Measurements from ENCODE around the gene REL. TPM values are rescaled to one million over a fixed set of nuclear protein-coding genes. Genes with fewer than 3 reads are reported as not detected.

The REL gene
- total RNA-seq, 1 experiment from 2014 or later, result 6.2 TPM

DNA sequence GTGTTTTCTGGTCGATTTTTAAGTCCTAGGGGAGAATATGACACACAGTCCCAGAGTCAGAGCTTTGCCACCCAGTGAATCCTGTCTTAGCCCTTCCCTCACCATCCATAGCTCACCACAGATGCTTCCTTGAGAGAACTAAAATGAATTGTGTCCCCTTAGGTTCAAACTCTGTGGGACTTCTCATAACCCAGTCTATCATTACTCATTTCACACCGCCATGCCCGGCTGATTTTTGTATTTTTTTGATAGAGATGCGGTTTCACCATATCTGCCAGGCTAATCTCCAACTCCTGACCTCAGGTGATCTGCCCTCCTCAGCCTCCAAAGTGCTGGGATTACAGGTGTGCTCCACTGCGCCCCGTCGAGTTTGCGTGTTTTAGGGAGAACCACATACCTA, 66.8 kb downstream of the REL start:
- TF ChIP-seq CTCF (conservative IDR thresholded peaks at IDR 0.05), result no peak
- H3K23ac ChIP-seq (ENCODE audit: insufficient read length, low read depth, low read length), result no peak overlapping the region
- no peak for DNase-seq
- H4K8ac ChIP-seq (replicated peaks; ENCODE audit: insufficient read length, low read depth, low read length), result no peak overlapping the region
- H2BK15ac ChIP-seq (ENCODE audit: low read depth, low read length), result no peak overlapping the region
- H2BK120ac ChIP-seq (ENCODE audit: low read depth, low read length, poor library complexity, severe bottlenecking), result no peak overlapping the region
- no peak overlapping the region for H3K56ac ChIP-seq (ENCODE audit: insufficient read length, low read depth, low read length)
- H3K9me3 ChIP-seq (ENCODE audit: control insufficient read depth, low read depth, low read length), result no peaks in the 10 kb centered on the region
- no peak overlapping the region for H3K9ac ChIP-seq (ENCODE audit: extremely low read depth, insufficient read length, low read length)
- no peak overlapping the region for H4K5ac ChIP-seq (ENCODE audit: insufficient read length, low read depth, low read length)
- H3K4me1 ChIP-seq (ENCODE audit: insufficient read depth, low read length), result no peaks in the 10 kb centered on the region
- no peak overlapping the region for H2AFZ ChIP-seq (ENCODE audit: low read length)
- H2AK5ac ChIP-seq (ENCODE audit: insufficient read length, low read length), result no peak overlapping the region
- no peaks in the 10 kb centered on the region for H4K20me1 ChIP-seq (ENCODE audit: control insufficient read depth, insufficient read depth, insufficient read length)
- no peak overlapping the region for H2BK12ac ChIP-seq (ENCODE audit: insufficient read length, low read depth, low read length)
- H3K27me3 Mint-ChIP-seq (ENCODE audit: low read depth), result no peaks in the 10 kb centered on the region
- H3K27ac ChIP-seq (ENCODE audit: insufficient read length, low read depth, low read length), result no peak overlapping the region
- no peaks in the 10 kb centered on the region for H3K79me1 ChIP-seq (ENCODE audit: insufficient read depth, low read depth, low read length, poor library complexity, severe bottlenecking)
- no peaks in the 10 kb centered on the region for H3K23me2 ChIP-seq (ENCODE audit: insufficient read length, low read depth, low read length, poor library complexity, severe bottlenecking)
- no peak overlapping the region for H3K4ac ChIP-seq (ENCODE audit: low read depth, low read length)
- H3K4me2 ChIP-seq (ENCODE audit: insufficient read depth, insufficient read length, low read length), result no peak overlapping the region
- H3K36me3 Mint-ChIP-seq (ENCODE audit: insufficient read depth in 1 of 3, low read depth in 3 of 3), result peaks cover 5 to 15% (median 10%) of the 10 kb centered on the region in 3 experiments; a peak in 6 of 7 replicates
- H2BK5ac ChIP-seq (ENCODE audit: insufficient read length, low read length), result no peak overlapping the region
- no peak overlapping the region for H3K14ac ChIP-seq (ENCODE audit: insufficient read depth, low read length)
- no peak overlapping the region for H2BK20ac ChIP-seq (ENCODE audit: low read depth, low read length, poor library complexity, severe bottlenecking)
- H3T11ph ChIP-seq (ENCODE audit: low read length), result no peak overlapping the region
- no peaks in the 10 kb centered on the region for H3K79me2 ChIP-seq (ENCODE audit: insufficient read depth, low read length)
- H4K91ac ChIP-seq (ENCODE audit: insufficient read length, low read depth, low read length), result no peak overlapping the region
- H3K27me3 ChIP-seq (ENCODE audit: insufficient read depth, low read length), result no peaks in the 10 kb centered on the region
- H3K27ac Mint-ChIP-seq, result peak overlapping the region in 1 of 3 experiments; percentile 9; a peak in 1 of 7 replicates
- no peaks in the 10 kb centered on the region for H3K4me1 Mint-ChIP-seq
- H3K4me3 Mint-ChIP-seq, result no peak overlapping the region
- no peak overlapping the region for H3K18ac ChIP-seq (ENCODE audit: insufficient read length, low read depth, low read length)
- no CpG with 5 or more reads among the region's 8 CpGs for WGBS (ENCODE audit: extremely low coverage, insufficient read length, low lambda C conversion rate)
- H3K9me3 Mint-ChIP-seq, result peaks cover 11 to 15% of the 10 kb centered on the region in 2 experiments; a peak in 4 of 5 replicates
